ENCODE results near the gene SNAPC1.

The SNAPC1 gene

DNA sequence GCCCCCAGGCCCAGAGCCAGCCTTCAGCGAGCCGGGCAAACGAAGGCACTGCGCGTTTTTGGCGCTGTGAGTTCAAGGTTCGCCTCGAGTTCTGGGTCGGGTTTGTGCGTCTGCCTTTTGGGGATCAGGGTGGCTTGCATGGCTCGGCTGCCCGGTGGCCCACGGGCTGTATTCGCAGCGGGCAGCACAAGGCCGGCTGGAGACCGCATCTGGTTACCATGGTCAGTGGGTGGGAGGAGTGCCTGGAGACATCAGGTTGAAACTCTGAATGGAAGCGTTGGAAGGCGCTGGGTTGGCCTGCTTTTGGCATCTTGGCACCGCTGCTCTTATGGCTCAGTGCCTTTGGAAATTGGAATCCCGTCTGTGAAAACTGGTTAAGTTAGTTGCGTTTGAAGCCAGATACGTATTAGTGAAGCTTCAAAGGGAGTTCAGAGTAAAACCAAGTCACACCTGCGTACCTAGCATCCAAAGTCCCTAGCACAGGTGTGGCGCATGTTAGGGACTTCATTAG, 50.9 kb downstream of the SNAPC1 start:
- DNase-seq: no peak

DNA sequence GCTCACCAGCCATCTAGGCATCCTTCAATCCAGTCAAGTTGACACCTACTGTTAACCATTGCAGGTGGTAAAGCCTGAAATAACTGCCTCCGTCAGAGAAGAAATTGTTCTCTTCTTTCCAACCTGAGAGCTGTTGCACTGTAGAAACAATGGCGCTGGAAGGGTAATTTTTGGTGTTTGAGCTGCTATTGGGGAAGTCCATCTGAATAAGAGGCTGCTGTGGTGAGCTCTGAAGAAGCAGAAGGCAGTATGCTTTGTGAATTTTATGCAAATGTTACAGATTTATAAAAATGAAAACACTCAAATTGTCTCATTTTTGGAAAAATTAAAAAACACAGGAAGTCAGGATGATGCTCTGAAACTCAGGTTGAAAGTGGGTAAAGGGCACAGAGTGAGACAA, 60.2 kb downstream of the SNAPC1 start:
- DNase-seq: no peak

DNA sequence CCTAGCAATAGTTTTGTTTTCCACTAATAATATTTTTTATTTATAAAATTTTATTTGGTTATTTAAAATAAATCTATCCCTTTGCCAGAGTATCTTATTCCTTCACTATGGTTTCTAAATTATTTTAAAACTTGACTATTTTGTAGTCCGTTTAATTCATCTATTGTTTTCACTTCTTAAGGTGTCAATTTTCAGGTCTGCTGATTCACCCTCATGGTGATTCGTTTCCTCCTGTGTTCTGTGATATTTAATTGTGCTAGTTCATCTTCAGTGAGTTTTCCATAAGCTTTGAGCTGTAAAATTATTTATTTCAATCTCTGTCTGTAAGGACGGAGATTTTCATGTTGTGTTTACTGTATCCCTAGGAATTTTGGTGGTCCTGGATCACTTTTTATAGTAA, 70.6 kb downstream of the SNAPC1 start:
- DNase-seq: no peak

GRCh38 chr14:61836184-61836583, 74.0 kb downstream of the SNAPC1 start:
- no peak for DNase-seq

- DNase-seq: no peak
These were observed 74.6 kb downstream of the SNAPC1 start for GRCh38 chr14:61836807-61837206.

GRCh38 chr14:61837336-61838229, 75.4 kb downstream of the SNAPC1 start:
- peak; percentile 12 for DNase-seq

GRCh38 chr14:61838661-61839245, 76.5 kb downstream of the SNAPC1 start:
- DNase-seq: no peak

- DNase-seq: no peak
These were observed 77.3 kb downstream of the SNAPC1 start for GRCh38 chr14:61839507-61839906.

DNA sequence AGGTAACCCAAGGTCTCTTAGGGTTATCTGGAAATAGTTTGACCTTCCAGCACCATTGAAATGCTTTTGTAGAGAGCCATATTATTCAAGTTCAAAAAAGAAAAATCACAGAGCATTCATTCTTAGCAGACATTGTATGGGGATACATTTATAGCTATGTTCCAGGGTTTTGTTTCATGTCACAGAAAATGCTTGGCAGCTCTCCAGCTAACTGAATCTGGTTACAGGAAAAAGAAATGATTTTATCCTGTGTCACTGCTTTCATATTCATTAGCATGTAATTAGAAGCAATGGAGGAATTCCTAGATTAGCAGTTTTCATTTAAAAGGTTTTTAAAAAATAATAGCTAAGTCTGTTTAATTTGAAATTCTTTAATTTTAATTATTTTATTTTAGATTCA, 78.9 kb downstream of the SNAPC1 start:
- no peak for DNase-seq

All from NCI-H2081 treated with DMSO at 0.1 percent for 48 hours (cell line).